Right hindlimb (tissue), 1 donor: Measurements from ENCODE around the gene CDC25B.
"Not testable (repeated sequence)": the region's sequence is repeated elsewhere in the genome, so short reads cannot be mapped to it uniquely, and the experiment has no call there.

Experiments
- DNase-seq: peaks from one replicate; pipeline ENCODE4 v3.0.0-alpha.2; 2018

The CDC25B gene

DNA sequence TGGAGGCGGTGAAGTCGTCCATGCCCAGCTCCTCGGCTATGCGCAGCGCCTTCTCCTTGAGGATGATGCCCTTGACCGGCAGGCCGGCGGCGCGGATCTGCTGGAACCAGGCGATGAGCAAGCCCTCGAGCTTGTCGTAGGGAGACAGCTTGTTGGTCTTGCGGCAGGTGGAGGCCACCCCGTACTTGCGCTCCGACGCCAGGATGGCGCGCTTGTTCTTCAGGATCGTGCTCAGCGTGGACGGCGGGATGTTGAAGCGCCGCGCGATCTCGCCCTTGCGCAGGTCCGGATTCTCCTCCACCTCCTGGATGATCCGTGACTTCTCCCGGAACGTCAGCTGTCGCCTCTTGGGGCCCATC is 10.0 kb upstream of the CDC25B start:
- peak; percentile 73 for DNase-seq

GRCh38 chr20:3786665-3787323 is 9.3 kb upstream of the CDC25B start, which contains the start of gene CENPB:
CENPB (minus strand) TSS chr20:3786740; CDS start chr20:3786483, 257 bp downstream.
- DNase-seq, result peak; percentile 93

DNA sequence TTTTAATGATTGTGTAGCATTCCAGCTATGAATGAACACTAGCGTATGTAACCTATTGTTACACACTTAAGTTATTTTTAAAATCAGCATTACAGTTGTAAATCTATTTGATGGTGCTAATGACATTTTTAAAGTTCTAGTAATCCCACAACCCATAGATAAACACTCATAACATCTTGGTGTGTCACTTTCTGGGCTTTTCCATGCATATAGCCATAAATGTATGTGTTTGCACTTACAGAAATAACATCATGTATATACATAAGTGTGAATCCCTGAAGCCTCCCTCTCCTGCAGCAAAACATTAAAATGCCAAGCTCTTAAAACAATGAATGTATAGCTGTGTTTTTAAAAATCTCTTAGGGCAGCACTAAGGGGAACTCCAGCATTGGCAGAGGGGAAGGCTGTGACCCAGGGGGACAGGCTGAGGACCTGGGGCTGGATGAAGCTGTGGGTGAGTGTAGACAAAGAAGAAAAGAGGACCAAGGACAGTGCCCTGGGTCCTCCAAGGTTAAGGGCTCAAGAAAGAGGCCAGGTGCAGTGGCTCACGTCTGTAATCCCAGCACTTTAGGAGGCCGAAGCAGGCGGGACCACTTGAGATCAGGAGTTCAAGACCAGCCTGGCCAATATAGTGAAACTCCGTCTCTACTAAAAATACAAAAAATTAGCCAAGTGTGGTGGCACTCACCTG is 8.6 kb upstream of the CDC25B start:
- DNase-seq, result no peak

DNA sequence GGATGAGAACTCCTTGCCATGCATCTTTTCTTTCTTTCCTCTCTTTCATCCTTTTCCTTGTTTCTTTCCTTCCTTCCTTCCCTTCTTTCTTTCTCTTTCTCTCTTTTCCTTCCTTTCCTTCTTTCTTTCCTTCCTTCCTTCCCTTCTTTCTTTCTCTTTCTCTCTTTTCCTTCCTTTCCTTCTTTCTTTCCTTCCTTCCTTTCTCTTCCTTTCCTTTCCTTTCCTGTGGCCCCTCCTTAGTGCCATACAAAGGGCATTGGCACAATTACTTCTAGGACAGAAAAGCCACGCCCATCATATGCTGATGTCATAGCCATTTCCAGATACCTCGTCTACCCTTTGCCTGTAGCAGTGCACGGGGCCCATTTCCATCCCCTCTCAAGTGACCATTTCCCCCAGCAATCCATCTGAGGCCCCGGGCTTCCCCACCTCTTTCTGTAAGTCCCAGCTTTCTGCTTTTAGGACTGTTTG is 7.4 kb upstream of the CDC25B start:
- no peak for DNase-seq

GRCh38 chr20:3789201-3789600 is 6.9 kb upstream of the CDC25B start:
- DNase-seq, result not testable (repeated sequence)

DNA sequence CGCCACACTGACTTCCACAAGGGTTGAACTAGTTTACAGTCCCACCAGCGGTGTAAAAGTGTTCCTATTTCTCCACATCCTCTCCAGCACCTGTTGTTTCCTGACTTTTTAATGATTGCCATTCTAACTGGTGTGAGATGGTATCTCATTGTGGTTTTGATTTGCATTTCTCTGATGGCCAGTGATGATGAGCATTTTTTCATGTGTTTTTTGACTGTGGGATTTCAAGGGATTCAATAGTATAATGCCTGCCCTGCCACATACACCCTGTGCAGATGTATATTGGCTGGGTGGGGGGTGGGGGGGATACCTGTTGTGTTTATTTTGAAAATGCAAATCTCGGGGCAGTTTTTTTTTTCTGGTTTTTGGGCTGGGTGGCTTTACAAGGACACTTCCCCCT is 1.9 kb upstream of the CDC25B start:
- not testable (repeated sequence) for DNase-seq

DNA sequence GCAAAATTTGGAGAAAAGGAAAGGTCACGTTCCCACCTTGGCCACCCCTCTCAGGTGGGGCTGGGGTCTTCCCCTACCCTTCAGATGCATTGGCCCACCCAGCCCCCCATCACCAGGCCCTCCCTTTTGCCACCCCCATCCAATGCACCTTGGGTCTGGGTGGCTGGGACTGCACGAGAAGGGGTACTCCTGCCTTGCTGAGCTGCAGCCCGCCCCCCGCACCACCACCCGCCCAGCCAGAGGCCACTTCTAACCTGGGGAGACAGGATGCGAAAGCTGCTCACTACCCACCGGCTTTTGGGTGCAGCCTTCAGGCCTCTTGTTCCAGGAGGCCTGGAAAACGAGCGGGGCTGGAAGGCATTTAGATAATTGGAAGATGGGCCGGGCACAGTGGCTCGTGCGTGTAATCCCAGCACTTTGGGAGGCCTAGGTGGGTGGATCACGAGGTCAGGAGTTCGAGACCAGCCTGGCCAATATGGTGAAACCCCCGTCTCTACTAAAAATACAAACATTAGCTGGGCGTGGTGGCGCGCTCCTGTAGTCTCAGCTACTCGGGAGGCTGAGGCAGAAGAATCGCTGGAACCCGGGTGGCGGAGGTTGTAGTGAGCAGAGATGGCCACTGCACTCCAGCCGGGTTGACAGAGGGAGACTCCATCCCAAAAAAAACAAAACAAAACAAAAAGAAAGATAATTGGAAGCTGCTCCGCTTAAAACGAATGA is 1.2 kb upstream of the CDC25B start:
- DNase-seq, result no peak

DNA sequence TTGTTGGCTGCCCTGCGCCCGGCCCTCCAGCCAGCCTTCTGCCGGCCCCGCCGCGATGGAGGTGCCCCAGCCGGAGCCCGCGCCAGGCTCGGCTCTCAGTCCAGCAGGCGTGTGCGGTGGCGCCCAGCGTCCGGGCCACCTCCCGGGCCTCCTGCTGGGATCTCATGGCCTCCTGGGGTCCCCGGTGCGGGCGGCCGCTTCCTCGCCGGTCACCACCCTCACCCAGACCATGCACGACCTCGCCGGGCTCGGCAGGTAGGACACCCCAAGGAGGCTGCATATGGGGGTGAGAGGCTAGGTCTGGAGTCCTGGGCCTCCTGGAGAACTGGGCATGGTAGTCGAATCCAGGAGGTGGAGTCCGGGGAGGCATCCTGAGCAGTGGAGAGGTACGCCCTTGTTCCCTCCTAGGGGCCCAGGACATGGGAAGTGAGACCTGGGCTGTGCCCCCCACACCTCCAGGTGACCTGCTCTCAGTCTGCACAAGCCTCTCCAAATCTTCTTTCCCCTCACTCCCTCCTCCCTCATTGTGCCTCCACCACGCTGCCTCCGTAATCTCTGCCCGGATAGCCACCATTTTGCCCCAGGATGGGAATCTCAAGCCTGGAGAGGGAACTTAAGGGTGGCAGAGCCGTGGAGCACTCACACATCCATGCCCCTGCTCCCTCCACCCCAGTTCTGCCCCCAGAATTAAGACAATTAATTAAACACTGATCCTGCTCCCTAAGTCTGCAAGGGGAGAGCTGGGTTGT is 541 bp downstream of the CDC25B start:
- DNase-seq, result no peak

DNA sequence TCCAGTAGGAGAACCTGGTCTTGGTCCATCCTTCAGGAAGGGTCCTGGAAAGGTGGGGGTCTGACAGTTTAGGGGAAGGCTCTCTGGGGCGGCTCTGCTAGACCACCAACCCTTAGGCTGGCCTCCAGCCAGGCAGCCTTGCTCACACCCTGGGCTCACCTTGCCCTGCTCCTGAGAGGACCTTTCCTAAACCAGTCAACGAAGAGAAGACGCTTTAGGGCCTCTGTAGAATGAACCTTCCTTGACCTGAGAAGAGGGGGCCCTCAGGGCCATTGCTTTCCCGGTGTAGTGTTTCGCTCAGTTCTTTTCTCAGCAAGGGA is 1.1 kb downstream of the CDC25B start:
- no peak for DNase-seq

DNA sequence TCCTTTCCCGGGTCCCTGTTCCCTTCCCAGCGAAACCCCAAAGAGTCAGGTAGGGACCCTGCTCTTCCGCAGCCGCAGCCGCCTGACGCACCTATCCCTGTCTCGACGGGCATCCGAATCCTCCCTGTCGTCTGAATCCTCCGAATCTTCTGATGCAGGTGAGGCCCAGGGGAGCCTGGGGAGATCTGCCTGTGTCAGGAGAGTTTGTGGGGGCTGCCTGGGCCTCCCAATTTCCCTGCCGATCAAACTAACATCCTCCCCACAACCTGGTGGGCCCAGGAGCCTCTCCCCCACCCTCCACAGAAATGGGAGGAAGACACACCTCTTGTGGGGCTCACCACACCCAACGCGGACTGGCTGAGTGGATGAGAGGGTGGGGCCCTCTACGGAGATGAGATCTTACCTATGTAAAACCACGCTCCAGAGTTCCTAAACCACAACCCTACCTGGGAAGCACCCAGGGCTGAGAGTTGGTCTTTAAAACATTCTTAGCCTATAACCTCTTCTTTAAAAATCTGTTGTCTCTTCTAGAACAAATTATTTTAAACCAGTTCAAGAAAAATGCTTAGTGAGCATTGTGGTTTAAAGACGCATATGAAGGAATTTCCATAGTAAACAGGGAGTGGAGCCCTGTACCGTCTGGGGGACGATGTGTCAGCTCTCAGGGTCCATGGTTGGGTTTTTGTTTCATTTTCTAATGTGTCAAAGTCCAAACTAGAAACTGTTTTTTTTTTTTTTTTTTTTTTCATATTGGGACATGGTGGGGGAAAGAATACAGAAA is 1.7 kb downstream of the CDC25B start:
- DNase-seq, result no peak

DNA sequence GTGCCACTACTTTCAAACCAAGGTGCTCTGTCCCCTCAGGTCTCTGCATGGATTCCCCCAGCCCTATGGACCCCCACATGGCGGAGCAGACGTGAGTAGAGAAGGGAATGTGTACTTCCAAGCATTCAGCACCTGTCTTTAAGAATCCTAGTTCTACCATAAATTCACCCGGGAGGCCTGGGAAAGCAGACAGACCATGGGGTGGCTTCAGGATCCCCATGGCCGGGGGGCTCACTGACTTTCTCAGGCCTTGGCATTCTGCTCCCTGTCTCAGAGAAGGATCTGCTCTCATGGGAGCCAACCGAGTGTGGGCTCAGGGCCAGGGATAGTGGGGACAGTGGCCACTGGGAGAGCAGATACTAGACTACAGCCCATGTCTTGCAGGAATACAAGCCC is 2.3 kb downstream of the CDC25B start:
- no peak for DNase-seq

DNA sequence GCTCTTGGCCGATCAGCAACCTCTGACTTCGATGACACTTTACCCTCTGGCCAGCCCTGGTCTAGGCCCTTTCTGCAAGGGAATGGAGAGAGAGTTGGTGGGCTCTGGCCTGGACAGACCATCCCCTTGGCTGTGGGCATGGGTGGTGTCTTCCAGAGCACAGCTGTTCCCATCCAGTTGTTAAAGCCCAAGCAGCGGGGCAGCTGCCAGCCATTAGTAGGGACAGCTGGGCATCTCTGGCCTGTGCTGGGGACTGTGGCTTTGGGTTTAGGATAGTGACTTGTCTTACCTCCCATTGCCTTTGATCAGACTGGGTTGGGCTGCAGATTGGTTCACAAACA is 2.8 kb downstream of the CDC25B start:
- peak; percentile 77 for DNase-seq

DNA sequence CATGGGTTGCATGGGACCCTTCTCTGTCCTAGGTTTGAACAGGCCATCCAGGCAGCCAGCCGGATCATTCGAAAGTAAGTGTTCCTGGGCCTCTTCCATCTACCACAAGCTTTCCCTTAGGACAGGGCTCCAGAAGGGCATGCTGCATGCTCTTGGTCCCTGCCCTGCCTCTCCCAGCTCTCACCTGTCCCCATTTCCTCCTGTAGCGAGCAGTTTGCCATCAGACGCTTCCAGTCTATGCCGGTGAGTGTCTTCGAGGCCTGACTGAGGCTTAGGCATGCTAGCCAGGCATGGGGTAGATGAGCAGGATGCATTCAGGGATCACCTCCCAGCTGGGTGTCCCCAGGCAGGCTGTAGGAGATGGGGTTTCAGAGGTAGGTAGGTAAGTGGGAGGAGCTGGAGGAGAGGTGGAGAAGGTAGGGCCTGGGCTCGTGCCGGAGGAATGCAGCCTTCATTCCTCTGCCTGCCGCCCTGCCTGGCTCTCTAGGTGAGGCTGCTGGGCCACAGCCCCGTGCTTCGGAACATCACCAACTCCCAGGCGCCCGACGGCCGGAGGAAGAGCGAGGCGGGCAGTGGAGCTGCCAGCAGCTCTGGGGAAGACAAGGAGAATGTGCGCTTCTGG is 4.3 kb downstream of the CDC25B start:
- DNase-seq, result no peak

GRCh38 chr20:3800878-3801260 is 4.8 kb downstream of the CDC25B start:
- DNase-seq, result no peak

DNA sequence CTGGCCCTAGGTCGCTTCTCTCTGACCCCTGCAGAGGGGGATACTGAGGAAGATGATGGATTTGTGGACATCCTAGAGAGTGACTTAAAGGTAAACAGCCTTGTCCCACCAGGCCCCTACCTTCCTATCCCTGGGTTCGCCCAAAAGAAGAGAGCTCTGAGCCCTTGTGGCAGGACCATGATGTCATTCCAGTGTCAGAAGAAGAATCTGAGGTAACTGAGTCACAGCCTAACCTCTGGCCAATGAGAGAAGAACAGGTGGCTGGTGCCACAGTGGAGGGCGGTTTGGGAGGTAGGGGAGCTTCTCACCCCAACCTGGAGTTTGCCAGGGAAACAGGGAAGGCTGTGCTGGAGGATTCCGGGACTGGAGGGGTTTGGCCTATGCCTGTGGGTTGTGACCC is 5.2 kb downstream of the CDC25B start:
- DNase-seq, result no peak

- no peak for DNase-seq
Observed at GRCh38 chr20:3801846-3802245, 5.7 kb downstream of the CDC25B start.

GRCh38 chr20:3802524-3803239 is 6.6 kb downstream of the CDC25B start:
- no peak for DNase-seq

- DNase-seq, result no peak
Observed at GRCh38 chr20:3803289-3803688, 7.2 kb downstream of the CDC25B start.

- no peak for DNase-seq
Observed at GRCh38 chr20:3803854-3804253, 7.7 kb downstream of the CDC25B start.

DNA sequence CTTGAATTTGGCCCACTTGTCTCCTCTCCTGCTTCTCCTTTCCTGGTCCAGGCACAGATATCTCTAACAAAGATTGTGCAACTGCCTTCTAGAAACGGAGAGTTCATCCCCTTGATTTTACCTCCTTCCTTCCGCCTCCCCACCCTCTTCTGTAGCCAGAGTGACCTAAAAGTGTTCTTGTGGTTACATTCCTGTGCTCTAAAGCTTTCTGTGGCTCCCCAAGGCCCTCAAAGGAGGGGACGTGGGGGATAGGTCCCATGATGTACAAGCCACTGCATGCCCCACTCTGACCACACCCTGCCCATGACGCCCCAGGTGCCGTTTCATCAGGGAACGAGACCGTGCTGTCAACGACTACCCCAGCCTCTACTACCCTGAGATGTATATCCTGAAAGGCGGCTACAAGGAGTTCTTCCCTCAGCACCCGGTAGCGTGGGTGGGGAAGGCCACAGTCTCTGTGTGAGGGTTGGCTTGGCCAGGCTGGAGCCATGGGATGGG is 8.2 kb downstream of the CDC25B start:
- no peak for DNase-seq

- DNase-seq, result no peak
Observed at GRCh38 chr20:3804781-3805180, 8.7 kb downstream of the CDC25B start.
